Osteoblast (primary cell): ENCODE results near the gene NFATC1. TPM values are rescaled to one million over a fixed set of nuclear protein-coding genes. Genes with fewer than 3 reads are reported as not detected.

Experiments used
- DNase-seq: peaks from one replicate; pipeline ENCODE4 v3.0.0; 2011; ENCODE audit warnings: low spot score, mixed read lengths; ENCODE audit not compliant: insufficient read length; ENCODE audit errors: missing footprints
- H2AFZ ChIP-seq: 2 replicates; pipeline ENCODE4 v1.6.0; 2011; ENCODE audit warnings: mild to moderate bottlenecking, low read length
- H3K27ac ChIP-seq: 2 replicates; pipeline ENCODE4 v1.5.1; 2011; ENCODE audit warnings: mild to moderate bottlenecking, low read depth, low read length, moderate library complexity
- H3K27me3 ChIP-seq: 2 replicates; pipeline ENCODE4 v1.6.0; 2012; ENCODE audit warnings: mild to moderate bottlenecking, control low read depth, inconsistent platforms, low read length, moderate library complexity; ENCODE audit not compliant: insufficient read depth
- H3K36me3 ChIP-seq: 2 replicates; pipeline ENCODE4 v1.5.1; 2011; ENCODE audit warnings: mild to moderate bottlenecking, low read length, control low read depth, moderate library complexity; ENCODE audit not compliant: insufficient read depth
- H3K4me1 ChIP-seq: 2 replicates; pipeline ENCODE4 v1.5.1; 2011; ENCODE audit warnings: mild to moderate bottlenecking, low read length, control low read depth, moderate library complexity; ENCODE audit not compliant: insufficient read depth
- H3K4me2 ChIP-seq: 2 replicates; pipeline ENCODE4 v1.6.0; 2011; ENCODE audit warnings: mild to moderate bottlenecking, low read length; ENCODE audit not compliant: insufficient read depth
- H3K4me3 ChIP-seq: fragments of 200-600 bp; sonication (generic); 3 replicates; pipeline ENCODE4 v1.5.1; 2012; ENCODE audit warnings: mild to moderate bottlenecking, low read length, inconsistent platforms; ENCODE audit not compliant: insufficient read depth
- H3K79me2 ChIP-seq: 2 replicates; pipeline ENCODE4 v1.6.0; 2012; ENCODE audit warnings: mild to moderate bottlenecking, low read length, control low read depth, inconsistent platforms; ENCODE audit not compliant: insufficient read depth
- H3K9me3 ChIP-seq: 2 replicates; pipeline ENCODE4 v1.5.1; 2011; ENCODE audit warnings: low read depth, low read length, control low read depth
- H4K20me1 ChIP-seq: 2 replicates; pipeline ENCODE4 v1.6.0; 2012; ENCODE audit warnings: mild to moderate bottlenecking, low read length, control low read depth; ENCODE audit not compliant: insufficient read depth
- total RNA-seq: library from RNA; depleted of rRNA; stranded (reverse); fragments of >200 nt; gene quantifications from 2 replicates; pipeline ENCODE4 v1.2.3, GENCODE V29; 2012
- TF ChIP-seq, protein P1 (sequence below): IDR thresholded peaks from 2 replicates; pipeline ENCODE4 v1.5.1; 2011; ENCODE audit warnings: mild to moderate bottlenecking, low read depth, low read length, moderate library complexity; ENCODE audit errors: extremely low read depth

The NFATC1 gene
- total RNA-seq, 1 donor: 6.2 TPM

DNA sequence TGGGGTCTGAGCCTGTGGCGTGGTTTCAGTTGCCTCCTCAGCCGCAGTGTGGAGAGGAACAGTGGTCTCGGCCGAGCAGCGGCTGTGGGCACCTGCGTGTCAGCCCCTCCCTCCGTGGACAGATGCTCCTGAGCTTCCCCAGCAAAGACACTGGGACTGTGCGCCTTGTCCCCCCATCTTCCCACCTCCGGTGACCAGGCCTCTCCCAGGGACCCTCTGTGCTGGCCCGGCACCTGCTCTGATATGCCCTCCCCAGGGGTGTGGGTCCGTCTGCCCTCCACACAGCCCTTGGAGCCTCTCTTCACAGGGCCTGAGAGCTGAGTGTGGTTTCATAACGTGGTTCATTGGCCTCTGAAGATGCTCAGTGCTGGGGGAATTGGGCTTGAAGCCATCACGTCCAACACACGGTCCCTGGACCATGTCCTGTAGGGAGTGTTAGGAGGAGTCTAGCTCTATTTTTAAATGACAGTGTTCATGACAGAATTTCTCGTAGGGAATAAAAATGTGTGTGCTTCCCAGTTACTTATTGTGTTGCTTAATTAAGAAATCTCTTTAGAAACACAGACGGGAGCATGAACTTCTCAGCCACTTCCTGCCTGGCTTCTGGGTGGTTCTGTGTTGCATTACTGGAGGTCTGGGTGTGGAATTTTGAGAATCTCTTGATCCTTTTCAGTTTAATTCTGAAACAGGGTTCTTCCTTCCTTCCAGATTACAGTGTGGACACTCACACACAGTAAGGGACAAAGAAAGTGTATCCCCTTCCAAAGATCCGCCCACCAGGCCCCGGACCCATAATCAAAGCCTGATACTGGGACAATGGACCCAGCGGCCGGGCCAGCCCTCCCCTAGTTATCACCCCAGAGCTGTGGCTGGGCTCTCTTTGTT lies 110.7 kb downstream of the NFATC1 start:
- Histone ChIP-seq H3K27ac (peak overlapping the region; percentile 75), H2AFZ (peak overlapping the region; percentile 93), H3K4me2 (peak overlapping the region; percentile 94), H3K4me3 (no peak overlapping the region), H3K79me2 (no peaks in the 10 kb centered on the region), H3K9me3 (no peaks in the 10 kb centered on the region), H4K20me1 (no peaks in the 10 kb centered on the region), H3K36me3 (no peaks in the 10 kb centered on the region), H3K27me3 (no peaks in the 10 kb centered on the region), H3K4me1 (peaks cover 19% of the 10 kb centered on the region)
- DNase-seq: peak; percentile 78
- TF ChIP-seq, protein P1, sequence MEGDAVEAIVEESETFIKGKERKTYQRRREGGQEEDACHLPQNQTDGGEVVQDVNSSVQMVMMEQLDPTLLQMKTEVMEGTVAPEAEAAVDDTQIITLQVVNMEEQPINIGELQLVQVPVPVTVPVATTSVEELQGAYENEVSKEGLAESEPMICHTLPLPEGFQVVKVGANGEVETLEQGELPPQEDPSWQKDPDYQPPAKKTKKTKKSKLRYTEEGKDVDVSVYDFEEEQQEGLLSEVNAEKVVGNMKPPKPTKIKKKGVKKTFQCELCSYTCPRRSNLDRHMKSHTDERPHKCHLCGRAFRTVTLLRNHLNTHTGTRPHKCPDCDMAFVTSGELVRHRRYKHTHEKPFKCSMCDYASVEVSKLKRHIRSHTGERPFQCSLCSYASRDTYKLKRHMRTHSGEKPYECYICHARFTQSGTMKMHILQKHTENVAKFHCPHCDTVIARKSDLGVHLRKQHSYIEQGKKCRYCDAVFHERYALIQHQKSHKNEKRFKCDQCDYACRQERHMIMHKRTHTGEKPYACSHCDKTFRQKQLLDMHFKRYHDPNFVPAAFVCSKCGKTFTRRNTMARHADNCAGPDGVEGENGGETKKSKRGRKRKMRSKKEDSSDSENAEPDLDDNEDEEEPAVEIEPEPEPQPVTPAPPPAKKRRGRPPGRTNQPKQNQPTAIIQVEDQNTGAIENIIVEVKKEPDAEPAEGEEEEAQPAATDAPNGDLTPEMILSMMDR: no peak

DNA sequence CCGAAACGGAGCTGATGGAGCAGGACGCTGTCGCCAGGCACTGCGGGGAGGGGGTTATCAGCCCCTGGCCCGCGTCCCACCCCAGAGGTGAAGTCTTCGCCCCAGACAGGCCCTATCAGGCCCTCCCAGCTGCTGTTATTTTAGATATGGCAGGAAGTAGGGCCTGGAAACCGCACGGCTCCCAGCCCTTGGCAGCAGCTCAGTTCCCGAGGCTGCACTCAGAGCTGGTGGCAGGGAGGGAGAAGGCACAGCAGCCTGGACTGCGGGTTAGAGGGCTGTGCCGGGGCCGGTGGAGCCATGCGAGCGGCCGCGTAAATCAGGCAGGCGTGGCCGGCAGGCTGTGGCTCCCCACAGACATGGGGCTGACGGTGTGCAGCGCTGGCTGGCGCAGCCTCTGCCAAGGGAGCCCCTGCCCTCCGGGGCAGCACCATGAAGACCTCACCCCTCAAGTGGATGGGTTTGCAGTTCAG lies 111.4 kb downstream of the NFATC1 start:
- Histone ChIP-seq H3K79me2 (no peaks in the 10 kb centered on the region), H3K4me1 (peaks cover 19% of the 10 kb centered on the region), H3K27me3 (no peaks in the 10 kb centered on the region), H2AFZ (peak overlapping the region; percentile 93), H4K20me1 (no peaks in the 10 kb centered on the region), H3K4me3 (peak overlapping the region; percentile 71), H3K4me2 (peak overlapping the region; percentile 94), H3K9me3 (no peaks in the 10 kb centered on the region), H3K27ac (peak overlapping the region; percentile 75), H3K36me3 (no peaks in the 10 kb centered on the region)
- TF ChIP-seq, protein P1: no peak
- DNase-seq: peak; percentile 96

DNA sequence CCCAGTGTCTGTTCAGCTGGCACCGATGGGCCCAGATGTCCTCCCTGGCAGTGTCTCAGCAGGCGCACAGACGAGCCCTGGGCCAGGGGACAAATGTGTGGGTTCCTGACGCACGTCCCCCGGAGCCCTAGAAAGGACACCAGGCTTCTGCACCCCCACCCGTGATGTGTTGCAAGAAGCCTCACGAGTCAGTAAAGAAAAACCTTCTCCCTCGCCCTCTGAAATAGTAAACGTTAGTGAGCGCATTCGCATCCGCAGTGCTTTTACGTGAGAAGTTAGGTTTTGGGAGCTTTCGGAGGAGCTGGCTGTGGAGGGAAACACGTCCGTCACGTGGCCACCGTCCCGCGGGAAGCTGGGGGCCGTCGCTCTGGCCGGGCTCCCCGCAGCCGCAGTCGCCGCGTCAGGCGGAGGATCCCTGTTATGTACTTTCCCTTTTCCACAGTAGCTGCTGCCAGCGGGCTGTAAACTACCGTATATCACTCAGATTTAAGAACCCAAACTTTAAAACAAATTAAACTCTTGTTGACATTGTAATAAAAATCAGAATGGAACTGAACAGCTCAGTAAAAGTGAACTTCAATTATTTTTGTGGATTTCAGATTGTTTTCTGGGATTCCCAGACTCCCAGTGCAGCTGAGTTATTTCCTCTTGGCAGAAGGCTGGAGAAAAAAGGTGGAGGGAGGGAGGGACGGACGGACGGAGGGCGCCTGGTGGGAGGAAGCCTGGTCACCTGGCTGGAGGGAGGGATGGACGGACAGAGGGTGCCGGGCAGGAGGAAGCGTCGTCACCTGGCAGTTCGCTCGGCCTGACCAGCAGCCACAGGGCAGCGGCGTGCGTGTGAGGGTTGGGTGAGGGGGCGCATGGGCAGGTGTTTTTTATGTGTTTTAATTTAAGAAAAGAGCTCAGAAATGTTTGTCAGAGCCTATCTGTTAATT lies 112.1 kb downstream of the NFATC1 start:
- DNase-seq: peak; percentile 98
- H4K20me1 ChIP-seq: no peaks in the 10 kb centered on the region
- peak overlapping the region; percentile 93 for H2AFZ ChIP-seq
- H3K4me3 ChIP-seq: peak overlapping the region; percentile 71
- peaks cover 19% of the 10 kb centered on the region for H3K4me1 ChIP-seq
- H3K27me3 ChIP-seq: no peaks in the 10 kb centered on the region
- no peaks in the 10 kb centered on the region for H3K79me2 ChIP-seq
- H3K9me3 ChIP-seq: no peaks in the 10 kb centered on the region
- H3K27ac ChIP-seq: peak overlapping the region; percentile 75
- peak overlapping the region; percentile 94 for H3K4me2 ChIP-seq
- H3K36me3 ChIP-seq: no peaks in the 10 kb centered on the region
- TF ChIP-seq, protein P1: no peak
